WTC11 (cell line): ENCODE results near the gene ARMC6. TPM values are rescaled to one million over a fixed set of nuclear protein-coding genes. Genes with fewer than 3 reads are reported as not detected.
"Not testable (repeated sequence)": the region's sequence is repeated elsewhere in the genome, so short reads cannot be mapped to it uniquely, and the experiment has no call there.

Experiments
- ATAC-seq: fragments of 200-7000 bp; cut with Tn5 transposase; 2 replicates; pipeline ENCODE4 v1.10.0; 2021; ENCODE audit warnings: mild to moderate bottlenecking, moderate library complexity
- CTCF ChIA-PET: fragments of 300-600 bp; sonication (Branson Sonifier 250); formaldehyde crosslinking; loops from one replicate; lab custom pipeline; 2021; ENCODE audit warnings: antibody characterized with exemption; lab: Charles Lee
- POLR2A ChIA-PET: fragments of 350-600 bp; sonication (Branson Sonifier 250); formaldehyde crosslinking; loops from one replicate; lab custom pipeline; 2021; ENCODE audit warnings: antibody characterized with exemption; lab: Charles Lee
- DNase-seq: peaks from one replicate; pipeline ENCODE4 v3.0.0; 2021; ENCODE audit warnings: low spot score
- H3K27ac Mint-ChIP-seq: 2 replicates; pipeline ENCODE4 v1.8.0; 2021; ENCODE audit warnings: mixed read lengths
- H3K27me3 Mint-ChIP-seq: 2 replicates; pipeline ENCODE4 v1.8.0; 2021; ENCODE audit warnings: low read depth, mild to moderate bottlenecking, moderate library complexity, mixed read lengths
- H3K36me3 Mint-ChIP-seq: 2 replicates; pipeline ENCODE4 v1.8.0; 2021; ENCODE audit warnings: mixed read lengths
- H3K4me1 Mint-ChIP-seq: 2 replicates; pipeline ENCODE4 v1.8.0; 2022; ENCODE audit warnings: mixed read lengths
- H3K4me3 Mint-ChIP-seq: 2 replicates; pipeline ENCODE4 v1.8.0; 2021; ENCODE audit warnings: mild to moderate bottlenecking, moderate library complexity, mixed read lengths
- H3K9me3 Mint-ChIP-seq: 2 replicates; pipeline ENCODE4 v1.8.0; 2021; ENCODE audit warnings: mixed read lengths
- ARID4B ChIP-seq: sonication (generic); formaldehyde crosslinking; IDR thresholded peaks from 2 replicates; pipeline ENCODE4 v1.8.0; 2023; ENCODE audit warnings: missing genetic modification reagents, mild to moderate bottlenecking, borderline replicate concordance
- CDX4 ChIP-seq: fragments of 250-450 bp; sonication (Bioruptor Pico); IDR thresholded peaks from 2 replicates; pipeline ENCODE4 v1.9.0; 2021; ENCODE audit warnings: moderate library complexity, mild to moderate bottlenecking, inconsistent platforms, borderline replicate concordance
- ESRRA ChIP-seq: sonication (generic); formaldehyde crosslinking; IDR thresholded peaks from 2 replicates; pipeline ENCODE4 v1.8.1; 2022; ENCODE audit warnings: mild to moderate bottlenecking, missing genetic modification reagents, borderline replicate concordance
- FOXJ3 ChIP-seq: sonication (generic); formaldehyde crosslinking; IDR thresholded peaks from 2 replicates; pipeline ENCODE4 v1.9.0; 2021; ENCODE audit warnings: missing genetic modification reagents, mild to moderate bottlenecking, borderline replicate concordance
- GABPB1 ChIP-seq: sonication (generic); formaldehyde crosslinking; IDR thresholded peaks from 2 replicates; pipeline ENCODE4 v1.8.1; 2023; ENCODE audit warnings: mild to moderate bottlenecking, missing genetic modification reagents
- GRHL2 ChIP-seq: fragments of 250-450 bp; sonication (Bioruptor Pico); IDR thresholded peaks from 2 replicates; pipeline ENCODE4 v1.8.0; 2022; ENCODE audit warnings: mild to moderate bottlenecking, moderate library complexity; ENCODE audit not compliant: insufficient replicate concordance, severe bottlenecking
- IRF1 ChIP-seq: sonication (generic); formaldehyde crosslinking; IDR thresholded peaks from 2 replicates; pipeline ENCODE4 v1.8.0; 2023; ENCODE audit warnings: missing genetic modification reagents
- NFATC4 ChIP-seq: fragments of 250-450 bp; sonication (Bioruptor Pico); IDR thresholded peaks from 2 replicates; pipeline ENCODE4 v1.9.0; 2021; ENCODE audit warnings: mild to moderate bottlenecking
- NR1H2 ChIP-seq: sonication (generic); formaldehyde crosslinking; IDR thresholded peaks from 2 replicates; pipeline ENCODE4 v1.9.0; 2021; ENCODE audit warnings: mild to moderate bottlenecking, moderate library complexity, missing genetic modification reagents
- OVOL2 ChIP-seq: fragments of 250-450 bp; sonication (Bioruptor Pico); IDR thresholded peaks from 2 replicates; pipeline ENCODE4 v1.9.0; 2021; ENCODE audit warnings: mild to moderate bottlenecking, borderline replicate concordance
- STAT6 ChIP-seq: sonication (generic); formaldehyde crosslinking; conservative IDR thresholded peaks from 2 replicates; pipeline ENCODE4 v1.8.1; 2023; ENCODE audit warnings: mild to moderate bottlenecking, low read depth, missing genetic modification reagents, moderate library complexity
- TCF7 ChIP-seq: sonication (generic); formaldehyde crosslinking; IDR thresholded peaks from 2 replicates; pipeline ENCODE4 v1.8.0; 2022; ENCODE audit warnings: mild to moderate bottlenecking, low read depth, missing genetic modification reagents, moderate library complexity
- TEAD1 ChIP-seq: sonication (generic); formaldehyde crosslinking; IDR thresholded peaks from 2 replicates; pipeline ENCODE4 v1.8.0; 2022; ENCODE audit warnings: mild to moderate bottlenecking, missing genetic modification reagents
- ZBTB21 ChIP-seq: sonication (generic); formaldehyde crosslinking; IDR thresholded peaks from 2 replicates; pipeline ENCODE4 v1.8.1; 2023; ENCODE audit warnings: mild to moderate bottlenecking, missing genetic modification reagents, borderline replicate concordance
- ZNF121 ChIP-seq: sonication (generic); formaldehyde crosslinking; IDR thresholded peaks from 2 replicates; pipeline ENCODE4 v1.8.0; 2023; ENCODE audit warnings: missing genetic modification reagents
- ZNF232 ChIP-seq: sonication (generic); formaldehyde crosslinking; IDR thresholded peaks from 2 replicates; pipeline ENCODE4 v1.8.0; 2022; ENCODE audit warnings: mild to moderate bottlenecking, missing genetic modification reagents
- total RNA-seq: library from RNA; stranded (reverse); gene quantifications from 3 replicates; pipeline ENCODE4 v1.2.3, GENCODE V29; 2021

ARMC6 gene
- total RNA-seq, 1 experiment from 2014 or later = 58.8 TPM

GRCh38 chr19:19101540-19101939, 68.1 kb downstream of the ARMC6 start (continued):
- TF ChIP-seq STAT6 (CRISPR knock-in tag) (no peak), ARID4B (no peak), NFATC4 (CRISPR knock-in tag) (no peak), OVOL2 (CRISPR knock-in tag) (no peak), TCF7 (CRISPR knock-in tag) (no peak)

GRCh38 chr19:19102566-19102965, 69.2 kb downstream of the ARMC6 start:
- CTCF ChIA-PET = interaction anchor here (0.9 kb wide), 1 partner anchor 13 kb away, joined by 3 read pairs; no protein-coding TSS in a partner anchor
- POLR2A ChIA-PET = not testable (repeated sequence)

GRCh38 chr19:19103167-19103566, 69.8 kb downstream of the ARMC6 start:
- CTCF ChIA-PET = interaction anchor here (0.9 kb wide), 1 partner anchor 12 kb away, joined by 3 read pairs; no protein-coding TSS in a partner anchor
- TF ChIP-seq FOXJ3 (CRISPR knock-in tag) (no peak), TEAD1 (CRISPR knock-in tag) (no peak), ZBTB21 (no peak), ESRRA (CRISPR knock-in tag) (no peak), GABPB1 (CRISPR knock-in tag) (no peak), NR1H2 (no peak), GRHL2 (CRISPR knock-in tag) (no peak), IRF1 (CRISPR knock-in tag) (no peak), ZNF121 (CRISPR knock-in tag) (no peak), OVOL2 (CRISPR knock-in tag) (no peak), CDX4 (CRISPR knock-in tag) (no peak), ZNF232 (CRISPR knock-in tag) (no peak)
- Mint-ChIP-seq H3K36me3 (no peaks in the 10 kb centered on the region), H3K27me3 (peaks cover 8% of the 10 kb centered on the region), H3K4me3 (no peak overlapping the region), H3K4me1 (peaks cover 20% of the 10 kb centered on the region), H3K9me3 (no peaks in the 10 kb centered on the region), H3K27ac (no peak overlapping the region)
- DNase-seq (no peak), ATAC-seq (no peak)
- POLR2A ChIA-PET = no interaction called here

More at GRCh38 chr19:19102566-19102965, 69.2 kb downstream of the ARMC6 start:
- not testable (repeated sequence) for H3K27me3 Mint-ChIP-seq, ATAC-seq, H3K27ac Mint-ChIP-seq, H3K4me3 Mint-ChIP-seq, H3K36me3 Mint-ChIP-seq, DNase-seq, H3K9me3 Mint-ChIP-seq
- peaks cover 15% of the 10 kb centered on the region for H3K4me1 Mint-ChIP-seq
